SK-N-SH (cell line): ENCODE data around the gene ZNF705A. TPM values are rescaled to one million over a fixed set of nuclear protein-coding genes. Genes with fewer than 3 reads are reported as not detected.
"Not testable (repeated sequence)": the region's sequence is repeated elsewhere in the genome, so short reads cannot be mapped to it uniquely, and the experiment has no call there.

Source experiments
- CTCF ChIA-PET: fragments of 300-600, 350-600 bp; formaldehyde crosslinking; extraction: SDS; loops from one replicate; lab custom pipeline; 2021; lab: Yijun Ruan, JAX
- POLR2A ChIA-PET: fragments of 350-600 bp; sonication (Branson Sonifier 250); formaldehyde crosslinking; extraction: SDS; loops from one replicate; lab custom pipeline; 2020; ENCODE audit warnings: antibody characterized with exemption, inconsistent platforms; lab: Yijun Ruan, JAX
- DNase-seq: peaks from one replicate; pipeline ENCODE4 v3.0.0; 2012
- H2AFZ ChIP-seq: fragments of 200-600 bp; sonication (generic); 2 replicates; pipeline ENCODE4 v1.8.1; 2016; ENCODE audit warnings: antibody characterized with exemption, mild to moderate bottlenecking, low read depth
- H3F3A ChIP-seq: fragments of 200-600 bp; sonication (generic); replicated peaks from 2 replicates; pipeline ENCODE3; 2016; ENCODE audit warnings: antibody characterized with exemption, mild to moderate bottlenecking; ENCODE audit not compliant: insufficient read depth
- H3K27ac ChIP-seq, 2 experiments: fragments of 200-500 bp in 1 of 2; fragments of 200-600 bp in 1 of 2; sonication (Bioruptor generic) in 1 of 2; sonication (generic), shearing (Covaris generic) in 1 of 2; 2 replicates each; pipeline versions ENCODE4 v1.5.1 to v1.6.1; 2014 to 2016; ENCODE audit warnings: low read depth in 2 of 2, inconsistent platforms in 1 of 2, low read length in 1 of 2, mild to moderate bottlenecking in 1 of 2, mixed read lengths in 1 of 2
- H3K27me3 ChIP-seq: fragments of 200-600 bp; sonication (generic), shearing (Covaris generic); 2 replicates; pipeline ENCODE4 v1.6.1; 2016; ENCODE audit warnings: mixed run types; ENCODE audit not compliant: insufficient read depth
- H3K36me3 ChIP-seq, 2 experiments: fragments of 200-500 bp in 1 of 2; fragments of 200-600 bp in 1 of 2; sonication (Bioruptor generic) in 1 of 2; sonication (generic) in 1 of 2; replicated peaks in 1 of 2; 2 replicates each; pipeline versions ENCODE3 to v1.5.1; 2014 to 2016; ENCODE audit warnings: low read length in 1 of 2, mild to moderate bottlenecking in 1 of 2; ENCODE audit not compliant: insufficient read depth in 2 of 2, control insufficient read depth in 1 of 2
- H3K4me1 ChIP-seq, 2 experiments: fragments of 200-500 bp in 1 of 2; fragments of 200-600 bp in 1 of 2; sonication (Bioruptor generic) in 1 of 2; sonication (generic), shearing (Covaris generic) in 1 of 2; 2 replicates each; pipeline versions ENCODE4 v1.5.1 to v1.6.1; 2014 to 2016; ENCODE audit warnings: low read depth in 1 of 2, low read length in 1 of 2, mixed run types in 1 of 2; ENCODE audit not compliant: insufficient read depth in 2 of 2, control insufficient read depth in 1 of 2
- H3K4me2 ChIP-seq: fragments of 200-600 bp; sonication (generic), shearing (Covaris generic); 2 replicates; pipeline ENCODE4 v1.6.1; 2017; ENCODE audit warnings: mixed run types
- H3K4me3 ChIP-seq, 2 experiments: fragments of 200-500 bp in 1 of 2; fragments of 200-600 bp in 1 of 2; sonication (Bioruptor generic) in 1 of 2; sonication (generic), shearing (Covaris generic) in 1 of 2; 2 replicates each; pipeline versions ENCODE4 v1.5.1 to v1.8.1; 2014 to 2016; ENCODE audit warnings: low read depth in 2 of 2, inconsistent platforms in 1 of 2, low read length in 1 of 2, mild to moderate bottlenecking in 1 of 2, mixed read lengths in 1 of 2, moderate library complexity in 1 of 2
- H3K79me2 ChIP-seq: fragments of 200-600 bp; sonication (generic); 2 replicates; pipeline ENCODE4 v1.8.1; 2017; ENCODE audit warnings: mild to moderate bottlenecking; ENCODE audit not compliant: insufficient read depth
- H3K9ac ChIP-seq: fragments of 200-600 bp; sonication (generic); 2 replicates; pipeline ENCODE4 v1.6.1; 2017; ENCODE audit warnings: mixed run types
- H3K9me2 ChIP-seq: fragments of 200-600 bp; sonication (generic); 2 replicates; pipeline ENCODE4 v1.6.1; 2017; ENCODE audit warnings: mixed run types
- H3K9me3 ChIP-seq: fragments of 200-600 bp; sonication (generic); 2 replicates; pipeline ENCODE4 v1.6.1; 2017; ENCODE audit warnings: mixed run types, mild to moderate bottlenecking, moderate library complexity
- H4K20me1 ChIP-seq: fragments of 200-600 bp; sonication (generic); 2 replicates; pipeline ENCODE4 v1.6.1; 2017; ENCODE audit warnings: mild to moderate bottlenecking, mixed run types; ENCODE audit not compliant: insufficient read depth
- WGBS: methylation state at CpG from one replicate; pipeline ENCODE4 v1.1.6; 2017; ENCODE audit warnings: low lambda C conversion rate; 5-methylcytosine and 5-hydroxymethylcytosine counted together
- polyA plus RNA-seq, 3 experiments: library from polyadenylated mRNA; depleted of rRNA; stranded (reverse); fragments of >200 nt; gene quantifications; 2 replicates each; pipeline ENCODE4 v1.2.3, GENCODE V29; 2012

Gene ZNF705A
- polyA plus RNA-seq, 1 of the 3 experiments (the other 2 are of a cell fraction): not detected

DNA sequence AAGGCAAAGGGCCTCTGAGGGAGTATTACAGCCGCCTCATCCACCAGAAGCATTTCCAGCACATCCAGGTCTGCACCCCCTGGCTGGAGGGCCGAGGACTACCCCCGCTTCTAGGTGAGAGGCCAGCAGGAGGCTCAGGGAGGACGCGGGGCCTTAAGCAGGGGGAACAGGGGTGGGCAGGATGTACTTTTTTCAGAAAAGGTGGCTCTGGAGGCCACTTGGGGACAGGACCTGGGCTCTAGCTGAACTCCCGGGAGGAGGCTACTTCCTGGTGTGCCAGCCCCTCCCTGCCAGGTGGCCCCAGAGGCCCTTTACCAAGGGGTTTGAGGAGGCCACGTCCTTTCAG is 70.9 kb downstream of the ZNF705A start:
- CTCF ChIA-PET: interaction anchor here (0.6 kb wide), 1 partner anchor 119 kb away, joined by 3 read pairs; no protein-coding TSS in a partner anchor
- H3K4me3 ChIP-seq: not testable (repeated sequence)

DNA sequence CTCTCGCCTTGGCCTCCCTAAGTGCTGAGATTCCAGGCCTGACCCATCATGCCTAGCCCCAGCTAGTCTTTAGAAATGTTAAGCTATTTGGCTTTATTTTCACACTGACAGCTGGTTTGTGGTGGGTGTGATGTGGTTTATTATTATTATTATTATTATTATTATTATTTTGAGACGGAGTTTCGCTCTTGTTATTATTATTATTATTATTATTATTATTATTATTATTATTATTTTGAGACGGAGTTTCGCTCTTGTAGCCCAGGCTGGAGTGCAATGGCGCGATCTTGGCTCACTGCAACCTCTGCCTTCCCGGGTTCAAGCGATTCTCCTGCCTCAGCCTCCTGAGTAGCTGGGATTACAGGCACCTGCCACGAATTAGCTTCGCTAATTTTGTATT is 71.8 kb downstream of the ZNF705A start:
- H3K36me3 ChIP-seq, POLR2A ChIA-PET, H3K9ac ChIP-seq, H3K4me2 ChIP-seq, H3F3A ChIP-seq, H3K4me3 ChIP-seq, H3K27me3 ChIP-seq, H3K27ac ChIP-seq, H3K9me3 ChIP-seq, H2AFZ ChIP-seq, H4K20me1 ChIP-seq, H3K9me2 ChIP-seq, DNase-seq, H3K79me2 ChIP-seq, H3K4me1 ChIP-seq: not testable (repeated sequence)
- 90% methylated on average over 11 of the region's 11 CpGs for WGBS
- CTCF ChIA-PET: interaction anchor here (0.7 kb wide), 1 partner anchor 119 kb away, joined by 3 read pairs; no protein-coding TSS in a partner anchor

More for the DNA sequence above, 70.9 kb downstream of the ZNF705A start:
- DNase-seq, H3K9me3 ChIP-seq, H4K20me1 ChIP-seq, POLR2A ChIA-PET, H3F3A ChIP-seq, H3K9ac ChIP-seq, H3K4me2 ChIP-seq, H3K79me2 ChIP-seq, H3K27ac ChIP-seq, H3K27me3 ChIP-seq, H3K36me3 ChIP-seq, H2AFZ ChIP-seq, H3K9me2 ChIP-seq, H3K4me1 ChIP-seq: not testable (repeated sequence)
- WGBS: 81% methylated on average over 7 of the region's 7 CpGs

DNA sequence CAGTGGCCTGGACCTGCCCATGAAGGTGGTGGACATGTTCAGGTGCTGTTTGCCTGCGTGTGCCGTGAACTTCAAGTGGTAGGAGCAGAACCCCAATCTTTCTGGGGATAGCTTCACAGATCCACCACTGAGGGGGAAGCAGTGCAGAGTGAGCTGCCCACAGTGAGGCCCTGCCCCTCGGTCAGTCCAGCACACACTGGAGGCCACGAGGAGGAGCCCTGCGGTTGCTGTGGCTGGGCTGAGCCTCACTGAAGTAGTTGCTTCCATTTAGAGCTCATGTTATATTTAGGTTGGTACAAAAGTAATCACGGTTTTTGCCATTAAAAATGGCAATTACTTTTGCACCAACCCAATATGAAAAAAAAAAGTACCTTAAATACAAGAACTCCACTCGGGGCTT is 72.7 kb downstream of the ZNF705A start:
- WGBS: 76% methylated on average over 7 of the region's 7 CpGs
- H4K20me1 ChIP-seq, H3K9ac ChIP-seq, H3K27me3 ChIP-seq, CTCF ChIA-PET, POLR2A ChIA-PET, DNase-seq, H3K4me3 ChIP-seq, H2AFZ ChIP-seq, H3K79me2 ChIP-seq, H3K27ac ChIP-seq, H3K9me3 ChIP-seq, H3K4me1 ChIP-seq, H3F3A ChIP-seq, H3K9me2 ChIP-seq, H3K36me3 ChIP-seq, H3K4me2 ChIP-seq: not testable (repeated sequence)

Other genes with a start within 250 kb of the ZNF705A start
- gene SLC2A3, start 220.8 kb upstream of the ZNF705A start, polyA plus RNA-seq (2012; rRNA removed): 26.6 and 35.7 TPM in 2 replicates
- gene FOXJ2, start 124.3 kb upstream of the ZNF705A start, polyA plus RNA-seq (2012; rRNA removed): 3.0 and 3.4 TPM in 2 replicates
- gene C3AR1, start 90.7 kb upstream of the ZNF705A start, polyA plus RNA-seq (2012; rRNA removed): 1.4 and 1.6 TPM in 2 replicates
- gene NECAP1, start 74.7 kb upstream of the ZNF705A start, polyA plus RNA-seq (2012; rRNA removed): 28.6 and 34.0 TPM in 2 replicates
- 0.44 and 0.67 TPM in 2 replicates for gene CLEC4A, start 33.4 kb upstream of the ZNF705A start, polyA plus RNA-seq (2012; rRNA removed)
- gene FAM90A1, start 70.6 kb downstream of the ZNF705A start, polyA plus RNA-seq (2012; rRNA removed): not detected in 2 replicates